ENCODE data around the gene PRPF40B. TPM values are rescaled to one million over a fixed set of nuclear protein-coding genes. Genes with fewer than 3 reads are reported as not detected.

The PRPF40B gene
- total and polyA plus RNA-seq, 2 of the 13 experiments (the other 11 are each of a cell fraction or from before 2014, with no cell fraction given) = 5.0 to 7.8 TPM

DNA sequence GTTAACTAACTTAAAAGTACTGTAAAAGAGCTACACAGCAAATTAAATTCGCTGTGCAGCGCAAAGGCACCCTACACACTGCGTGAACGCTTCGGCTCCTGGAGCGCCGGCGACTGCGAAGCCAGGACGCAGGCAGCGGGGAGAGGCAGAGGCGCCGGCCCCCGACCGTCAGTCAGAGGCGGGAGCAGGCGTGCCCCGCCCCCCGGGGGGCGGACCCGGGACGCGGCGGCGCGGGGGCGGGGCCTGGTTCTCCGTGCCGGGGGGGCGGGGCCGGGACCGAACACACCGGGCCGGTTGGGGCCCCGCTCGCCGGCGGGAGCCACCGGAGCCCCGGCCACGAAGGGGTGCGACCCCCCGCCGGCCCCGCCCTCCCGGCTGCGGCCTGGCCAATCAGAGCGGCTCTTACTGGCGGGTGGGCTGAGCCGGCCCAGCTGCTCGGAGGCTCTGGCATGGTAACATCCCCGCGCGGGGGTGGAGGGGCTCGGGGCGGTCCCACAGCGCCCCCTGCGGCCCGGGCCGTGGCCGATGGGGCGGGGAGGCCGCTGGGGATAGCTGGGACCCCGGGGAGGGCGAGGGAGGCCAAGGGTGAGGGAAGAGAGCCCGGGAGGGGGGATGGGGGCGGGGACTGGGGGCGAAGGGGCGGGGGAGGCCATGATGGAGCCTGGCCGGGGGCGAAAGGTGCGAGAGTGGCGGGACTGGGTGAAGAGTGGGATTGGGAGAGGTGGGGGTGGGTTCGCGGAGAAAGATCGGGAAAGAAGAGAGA is at the start of gene PRPF40B (continued):
- TF ChIP-seq MED8 (CRISPR knock-in tag; IDR thresholded peaks at IDR 0.05; ENCODE audit: insufficient replicate concordance) = peak; percentile 14
- TF ChIP-seq JDP2 (CRISPR knock-in tag; IDR thresholded peaks at IDR 0.05; ENCODE audit: borderline replicate concordance) = no peak
- no peak for TF ChIP-seq ZBTB42 (CRISPR knock-in tag; IDR thresholded peaks at IDR 0.05)
- no peak for TF ChIP-seq ZNF724P (CRISPR knock-in tag; IDR thresholded peaks at IDR 0.05; ENCODE audit: borderline replicate concordance)
- TF ChIP-seq MAFK (conservative IDR thresholded peaks at IDR 0.05 in 1 of 2, IDR thresholded peaks at IDR 0.05 in 1 of 2; ENCODE audit: low read length in 2 of 2) = no peak
- no peak for TF ChIP-seq ZNF562 (CRISPR knock-in tag; IDR thresholded peaks at IDR 0.05; ENCODE audit: borderline replicate concordance)
- TF ChIP-seq, protein P1, sequence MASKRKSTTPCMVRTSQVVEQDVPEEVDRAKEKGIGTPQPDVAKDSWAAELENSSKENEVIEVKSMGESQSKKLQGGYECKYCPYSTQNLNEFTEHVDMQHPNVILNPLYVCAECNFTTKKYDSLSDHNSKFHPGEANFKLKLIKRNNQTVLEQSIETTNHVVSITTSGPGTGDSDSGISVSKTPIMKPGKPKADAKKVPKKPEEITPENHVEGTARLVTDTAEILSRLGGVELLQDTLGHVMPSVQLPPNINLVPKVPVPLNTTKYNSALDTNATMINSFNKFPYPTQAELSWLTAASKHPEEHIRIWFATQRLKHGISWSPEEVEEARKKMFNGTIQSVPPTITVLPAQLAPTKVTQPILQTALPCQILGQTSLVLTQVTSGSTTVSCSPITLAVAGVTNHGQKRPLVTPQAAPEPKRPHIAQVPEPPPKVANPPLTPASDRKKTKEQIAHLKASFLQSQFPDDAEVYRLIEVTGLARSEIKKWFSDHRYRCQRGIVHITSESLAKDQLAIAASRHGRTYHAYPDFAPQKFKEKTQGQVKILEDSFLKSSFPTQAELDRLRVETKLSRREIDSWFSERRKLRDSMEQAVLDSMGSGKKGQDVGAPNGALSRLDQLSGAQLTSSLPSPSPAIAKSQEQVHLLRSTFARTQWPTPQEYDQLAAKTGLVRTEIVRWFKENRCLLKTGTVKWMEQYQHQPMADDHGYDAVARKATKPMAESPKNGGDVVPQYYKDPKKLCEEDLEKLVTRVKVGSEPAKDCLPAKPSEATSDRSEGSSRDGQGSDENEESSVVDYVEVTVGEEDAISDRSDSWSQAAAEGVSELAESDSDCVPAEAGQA (IDR thresholded peaks at IDR 0.05; ENCODE audit: low read depth) = no peak
- TF ChIP-seq, protein P1 (CRISPR knock-in tag; IDR thresholded peaks at IDR 0.05; ENCODE audit: borderline replicate concordance) = no peak
- TF ChIP-seq AFF4 (CRISPR knock-in tag; IDR thresholded peaks at IDR 0.05) = no peak
- peak; percentile 39; the same call in 1 of the 2 replicates for TF ChIP-seq BCL3 (CRISPR knock-in tag; IDR thresholded peaks at IDR 0.05)
- TF ChIP-seq, protein P2, sequence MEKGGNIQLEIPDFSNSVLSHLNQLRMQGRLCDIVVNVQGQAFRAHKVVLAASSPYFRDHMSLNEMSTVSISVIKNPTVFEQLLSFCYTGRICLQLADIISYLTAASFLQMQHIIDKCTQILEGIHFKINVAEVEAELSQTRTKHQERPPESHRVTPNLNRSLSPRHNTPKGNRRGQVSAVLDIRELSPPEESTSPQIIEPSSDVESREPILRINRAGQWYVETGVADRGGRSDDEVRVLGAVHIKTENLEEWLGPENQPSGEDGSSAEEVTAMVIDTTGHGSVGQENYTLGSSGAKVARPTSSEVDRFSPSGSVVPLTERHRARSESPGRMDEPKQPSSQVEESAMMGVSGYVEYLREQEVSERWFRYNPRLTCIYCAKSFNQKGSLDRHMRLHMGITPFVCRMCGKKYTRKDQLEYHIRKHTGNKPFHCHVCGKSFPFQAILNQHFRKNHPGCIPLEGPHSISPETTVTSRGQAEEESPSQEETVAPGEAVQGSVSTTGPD (CRISPR knock-in tag; IDR thresholded peaks at IDR 0.05) = no peak
- TF ChIP-seq TBX2 (CRISPR knock-in tag; IDR thresholded peaks at IDR 0.05; ENCODE audit: borderline replicate concordance) = no peak
- TF ChIP-seq SAP130 (CRISPR knock-in tag; IDR thresholded peaks at IDR 0.05; ENCODE audit: low read depth) = peak; percentile 72
- no peak for TF ChIP-seq MATR3 (CRISPR knock-in tag; IDR thresholded peaks at IDR 0.05)

Data from HepG2 (cell line).